GM19043 (cell line): ENCODE data around the gene DSC2.
"Not testable (repeated sequence)": the region's sequence is repeated elsewhere in the genome, so short reads cannot be mapped to it uniquely, and the experiment has no call there.

Experiments
- ATAC-seq: cut with Tn5 transposase; IDR thresholded peaks from one replicate; pipeline ENCODE4 v1.9.1; 2021; ENCODE audit warnings: low read depth; ENCODE audit not compliant: unreplicated experiment

Gene DSC2

GRCh38 chr18:31046916-31047315 is 55.3 kb downstream of the DSC2 start:
- no peak for ATAC-seq

- ATAC-seq = no peak
Measured at GRCh38 chr18:31045599-31045998, 56.6 kb downstream of the DSC2 start.

GRCh38 chr18:31044926-31045325 is 57.3 kb downstream of the DSC2 start:
- ATAC-seq = no peak

GRCh38 chr18:31043709-31044108 is 58.5 kb downstream of the DSC2 start:
- ATAC-seq = no peak

- ATAC-seq = no peak
Measured at GRCh38 chr18:31042406-31043181, 59.6 kb downstream of the DSC2 start, which contains the start of gene DSC3. TSS of gene DSC3 (minus strand) at chr18:31042742. CDS start at chr18:31042660, 82 bp downstream.

- ATAC-seq = no peak
Measured at GRCh38 chr18:31042084-31042405, 60.2 kb downstream of the DSC2 start.

GRCh38 chr18:31041271-31042083 is 60.7 kb downstream of the DSC2 start:
- no peak for ATAC-seq

GRCh38 chr18:31040686-31041270 is 61.4 kb downstream of the DSC2 start:
- no peak for ATAC-seq

- no peak for ATAC-seq
Measured at GRCh38 chr18:31039426-31039825, 62.8 kb downstream of the DSC2 start.

GRCh38 chr18:31037686-31038085 is 64.5 kb downstream of the DSC2 start:
- ATAC-seq = not testable (repeated sequence)

GRCh38 chr18:31034541-31034940 is 67.7 kb downstream of the DSC2 start:
- no peak for ATAC-seq

GRCh38 chr18:31030574-31031278 is 71.5 kb downstream of the DSC2 start:
- no peak for ATAC-seq

GRCh38 chr18:31015715-31016434 is 86.3 kb downstream of the DSC2 start:
- no peak for ATAC-seq

GRCh38 chr18:31011455-31011854 is 90.8 kb downstream of the DSC2 start:
- not testable (repeated sequence) for ATAC-seq

GRCh38 chr18:31010601-31011000 is 91.6 kb downstream of the DSC2 start:
- no peak for ATAC-seq
